ENCODE measurements around the gene AKT1. TPM values are rescaled to one million over a fixed set of nuclear protein-coding genes. Genes with fewer than 3 reads are reported as not detected.

Gene AKT1
- total RNA-seq, 1 donor from 2014 or later = 116 TPM

DNA sequence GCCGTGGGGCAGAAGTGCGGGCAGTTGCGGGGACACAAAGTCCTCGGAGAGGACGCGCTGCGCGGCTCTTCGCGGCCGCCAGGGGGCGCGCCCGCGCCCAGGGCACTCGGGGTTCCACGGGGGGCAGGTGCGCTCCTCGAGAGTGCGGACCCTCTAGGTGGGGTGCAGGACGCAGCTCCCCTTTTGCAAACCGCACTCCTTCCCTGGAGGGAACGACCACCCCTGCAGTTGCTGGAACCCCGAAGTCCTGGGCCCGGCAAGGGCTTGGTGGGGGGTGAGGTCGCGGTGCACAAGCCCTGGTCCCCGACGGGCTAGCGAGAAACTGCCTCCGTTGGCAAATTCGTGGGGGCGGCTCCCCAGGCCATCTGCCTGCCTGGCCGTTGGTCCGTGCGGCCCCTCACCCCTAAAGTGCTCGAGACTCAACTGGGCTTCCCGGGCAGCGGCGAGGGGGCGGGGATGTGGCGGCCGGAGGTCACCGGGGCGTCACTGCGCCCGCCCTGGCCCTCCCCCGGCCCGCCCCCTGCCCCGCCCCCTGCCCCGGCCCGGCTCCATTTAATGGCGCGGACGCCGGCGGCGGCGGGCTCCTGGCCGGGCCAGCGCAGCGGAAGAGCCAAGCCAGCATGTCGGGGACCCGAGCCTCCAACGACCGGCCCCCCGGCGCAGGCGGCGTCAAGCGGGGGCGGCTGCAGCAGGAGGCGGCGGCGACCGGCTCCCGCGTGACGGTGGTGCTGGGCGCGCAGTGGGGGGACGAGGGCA lies 71.7 kb downstream of the AKT1 start, which contains the start of gene ADSS1:
TSS of gene ADSS1 (plus strand) at position 579 of the 756 bp plus-strand sequence. CDS start at position 621, 42 bp downstream.
- no peak for DNase-seq (ENCODE audit: low spot score)

DNA sequence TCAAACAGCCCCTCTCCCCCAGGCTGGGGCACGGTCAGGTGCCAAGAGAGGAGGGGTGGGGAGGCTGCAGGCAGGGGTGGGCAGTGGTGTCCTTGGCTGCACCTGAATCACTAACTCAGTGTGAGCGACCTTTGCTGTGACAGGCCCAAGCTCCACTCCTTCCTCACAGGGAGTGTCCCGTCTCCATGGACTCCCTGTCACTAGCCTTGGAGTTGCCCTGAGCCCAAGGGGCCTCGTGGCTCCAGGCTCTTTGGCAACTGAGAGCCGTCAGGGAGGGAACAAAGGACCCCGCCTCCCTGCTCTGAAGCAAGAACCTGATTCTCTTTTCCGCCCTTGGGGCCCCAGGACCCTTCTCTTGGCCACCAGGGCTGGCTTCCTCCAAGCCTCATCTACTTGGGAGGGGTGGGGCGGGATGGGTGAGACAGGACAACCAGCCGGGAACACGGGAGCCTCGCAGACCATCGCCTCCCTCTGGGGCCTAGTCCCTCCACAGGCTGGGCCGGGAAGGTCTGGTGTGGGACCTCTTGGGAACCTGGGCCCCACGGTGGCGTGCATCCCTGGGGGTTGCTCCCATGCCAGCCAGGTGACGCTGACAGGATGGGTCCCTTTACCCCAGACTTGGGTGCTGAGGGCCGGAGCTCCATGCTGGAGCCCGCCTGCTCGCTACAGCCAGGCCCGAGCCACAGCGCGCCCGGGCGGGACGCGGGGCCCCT lies 72.5 kb downstream of the AKT1 start:
- DNase-seq (ENCODE audit: low spot score) = no peak

DNA sequence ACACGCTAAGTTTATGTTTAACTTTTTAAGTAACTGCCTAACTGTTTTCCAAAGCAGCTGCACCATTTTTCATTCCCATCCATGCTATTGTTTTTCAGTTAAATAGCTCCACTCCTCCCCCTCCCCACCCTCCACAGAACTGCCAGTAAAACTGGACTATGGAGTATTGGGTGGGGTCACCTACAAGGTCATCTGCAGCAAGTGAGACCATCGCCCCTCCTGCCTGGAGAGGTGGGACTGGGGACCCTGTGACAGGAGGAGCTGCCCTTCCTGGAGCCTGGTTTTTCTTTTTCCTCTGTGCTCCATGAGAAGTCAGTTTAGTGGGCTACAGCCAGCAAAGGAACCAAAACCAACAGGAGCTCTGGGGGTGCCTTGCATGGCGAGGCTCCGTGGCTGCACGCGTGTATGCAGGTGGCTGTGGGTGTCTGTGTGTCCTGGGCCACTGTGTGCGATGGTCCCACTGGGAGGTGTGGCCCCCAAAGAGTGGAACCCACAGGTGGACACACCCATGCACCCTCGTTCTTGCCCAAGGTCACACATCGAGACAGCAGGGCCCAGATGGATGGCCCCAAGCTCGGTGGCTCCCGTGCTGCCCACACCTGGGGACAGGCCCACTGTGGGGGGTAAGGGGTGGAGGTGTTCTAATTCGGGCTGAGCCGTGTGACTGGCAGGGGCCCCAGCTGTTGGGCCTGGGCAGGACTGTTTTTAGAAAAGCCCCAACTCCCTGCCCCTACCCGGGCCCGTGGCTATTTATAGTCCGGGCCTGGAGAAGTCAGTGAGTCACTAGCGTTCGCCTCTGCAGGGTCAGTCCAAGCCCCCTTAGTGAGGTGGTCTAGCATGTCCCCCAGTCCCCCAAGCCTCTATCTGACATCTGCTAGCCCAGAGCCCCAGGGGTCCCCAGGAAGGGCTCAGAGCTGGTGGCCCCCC lies 73.8 kb downstream of the AKT1 start:
- no peak for DNase-seq (ENCODE audit: low spot score)

Other genes with a start within 250 kb of the AKT1 start
- gene C14orf180, start 216.0 kb downstream of the AKT1 start, total RNA-seq = 1.7 TPM
- 0.86 TPM for gene TMEM179, start 191.0 kb downstream of the AKT1 start, total RNA-seq
- 81.6 TPM for gene INF2, start 106.1 kb downstream of the AKT1 start, total RNA-seq
- 11.0 TPM for gene ADSS1, start 71.5 kb downstream of the AKT1 start, total RNA-seq
- gene SIVA1, start 42.6 kb downstream of the AKT1 start, total RNA-seq = 56.5 TPM
- 9.4 TPM for gene ZBTB42, start 5.4 kb upstream of the AKT1 start, total RNA-seq
- gene CEP170B, start 69.5 kb upstream of the AKT1 start, total RNA-seq = 42.2 TPM
- gene PLD4, start 129.1 kb upstream of the AKT1 start, total RNA-seq = 2.6 TPM
- 34.5 TPM for gene AHNAK2, start 182.6 kb upstream of the AKT1 start, total RNA-seq
- 17.3 TPM for gene CLBA1, start 190.0 kb upstream of the AKT1 start, total RNA-seq
- 8.1 TPM for gene CDCA4, start 225.3 kb upstream of the AKT1 start, total RNA-seq